CD4-positive, alpha-beta T cell (primary cell): ENCODE results near the gene KCNAB1. TPM values are rescaled to one million over a fixed set of nuclear protein-coding genes. Genes with fewer than 3 reads are reported as not detected.

Experiments used
- ATAC-seq: fragments of 200-7000 bp; cut with Tn5 transposase; one replicate; pipeline ENCODE4 v1.10.0; 2022; ENCODE audit warnings: mild to moderate bottlenecking; ENCODE audit not compliant: poor library complexity
- CTCF ChIA-PET: fragments of 350-600 bp; sonication (Branson Sonifier 250); formaldehyde crosslinking; loops from one replicate; lab custom pipeline; 2021; ENCODE audit warnings: antibody characterized with exemption, inconsistent platforms; lab: Charles Lee
- POLR2A ChIA-PET: fragments of 350-600 bp; sonication (Branson Sonifier 250); formaldehyde crosslinking; loops from one replicate; lab custom pipeline; 2021; ENCODE audit warnings: antibody characterized with exemption, inconsistent platforms; lab: Charles Lee
- DNase-seq, 14 experiments: peaks; one replicate each; pipeline ENCODE4 v3.0.0-alpha.2; 2013 to 2020; ENCODE audit warnings: mixed read lengths in 2 of 14
- H3K27ac ChIP-seq, 2 donors: one replicate each; pipeline versions ENCODE4 v1.5.1 to v1.7.0; 2013; ENCODE audit warnings: low read length in 2 of 2, low read depth in 1 of 2, mild to moderate bottlenecking in 1 of 2
- H3K27me3 ChIP-seq, 2 experiments: 1 replicate in 1 of 2; 2 replicates in 1 of 2; pipeline versions ENCODE4 v1.6.1 to v1.7.0; 2013; ENCODE audit warnings: low read length in 2 of 2, control low read depth in 1 of 2, mild to moderate bottlenecking in 1 of 2, moderate library complexity in 1 of 2; ENCODE audit not compliant: insufficient read depth in 2 of 2, control insufficient read depth in 1 of 2
- H3K36me3 ChIP-seq: one replicate; pipeline ENCODE4 v1.6.1; 2013; ENCODE audit warnings: low read length, control low read depth; ENCODE audit not compliant: insufficient read depth
- H3K4me1 ChIP-seq: one replicate; pipeline ENCODE4 v1.6.1; 2013; ENCODE audit warnings: low read length, control low read depth; ENCODE audit not compliant: insufficient read depth
- H3K4me3 ChIP-seq: one replicate; pipeline ENCODE4 v1.5.1; 2013; ENCODE audit warnings: mild to moderate bottlenecking, low read length, moderate library complexity
- H3K9me3 ChIP-seq, 2 experiments: 1 replicate in 1 of 2; 2 replicates in 1 of 2; pipeline versions ENCODE4 v1.6.1 to v1.7.0; 2013; ENCODE audit warnings: low read length in 2 of 2, mild to moderate bottlenecking in 2 of 2, control low read depth in 1 of 2, moderate library complexity in 1 of 2; ENCODE audit not compliant: control insufficient read depth in 1 of 2, insufficient read depth in 1 of 2
- H3K27ac Mint-ChIP-seq: one replicate; pipeline ENCODE4 v1.8.0; 2020; ENCODE audit warnings: mixed read lengths
- H3K27me3 Mint-ChIP-seq: one replicate; pipeline ENCODE4 v1.8.0; 2021; ENCODE audit warnings: mixed read lengths
- H3K36me3 Mint-ChIP-seq: one replicate; pipeline ENCODE4 v1.8.0; 2021; ENCODE audit warnings: low read depth, mixed read lengths
- H3K4me1 Mint-ChIP-seq: one replicate; pipeline ENCODE4 v1.8.0; 2021; ENCODE audit warnings: low read depth, mixed read lengths
- H3K4me3 Mint-ChIP-seq: one replicate; pipeline ENCODE4 v1.8.0; 2020; ENCODE audit warnings: mild to moderate bottlenecking, mixed read lengths
- H3K9me3 Mint-ChIP-seq: one replicate; pipeline ENCODE4 v1.8.0; 2020; ENCODE audit warnings: mixed read lengths
- intact Hi-C, 2 experiments: fragments of 100-400 bp; cut with DNase I in 1 of 2; cut with micrococcal nuclease in 1 of 2; formaldehyde crosslinking; loops; one replicate each; pipeline versions ENCODE4 v1.15.1 to v1.9.0; 2023 to 2025; cut with DNase I, micrococcal nuclease
- total RNA-seq, 174 experiments: library from RNA in 2 of 174; stranded (reverse) in 2 of 174; gene quantifications; one replicate each; pipeline ENCODE4 v1.2.3 and lab custom pipeline; 2021 to 2026
- TF ChIP-seq, protein P1 (sequence below): fragments of 200-600 bp; IDR thresholded peaks from one replicate; pipeline ENCODE4 v1.8.0; 2022; ENCODE audit warnings: antibody characterized with exemption, mild to moderate bottlenecking

Gene KCNAB1
- total RNA-seq, 2 experiments from 2014 or later, result 0.14 TPM; not detected in 1

- no peaks in the 10 kb centered on the region for H3K4me1 ChIP-seq
- peaks cover 0 to 2% of the 10 kb centered on the region in 2 experiments for H3K27me3 ChIP-seq
- ChIA-PET CTCF (no interaction called here), POLR2A (no interaction called here)
- no peak overlapping the region for H3K4me3 Mint-ChIP-seq
- no peak overlapping the region for H3K27ac Mint-ChIP-seq
- TF ChIP-seq, protein P1, sequence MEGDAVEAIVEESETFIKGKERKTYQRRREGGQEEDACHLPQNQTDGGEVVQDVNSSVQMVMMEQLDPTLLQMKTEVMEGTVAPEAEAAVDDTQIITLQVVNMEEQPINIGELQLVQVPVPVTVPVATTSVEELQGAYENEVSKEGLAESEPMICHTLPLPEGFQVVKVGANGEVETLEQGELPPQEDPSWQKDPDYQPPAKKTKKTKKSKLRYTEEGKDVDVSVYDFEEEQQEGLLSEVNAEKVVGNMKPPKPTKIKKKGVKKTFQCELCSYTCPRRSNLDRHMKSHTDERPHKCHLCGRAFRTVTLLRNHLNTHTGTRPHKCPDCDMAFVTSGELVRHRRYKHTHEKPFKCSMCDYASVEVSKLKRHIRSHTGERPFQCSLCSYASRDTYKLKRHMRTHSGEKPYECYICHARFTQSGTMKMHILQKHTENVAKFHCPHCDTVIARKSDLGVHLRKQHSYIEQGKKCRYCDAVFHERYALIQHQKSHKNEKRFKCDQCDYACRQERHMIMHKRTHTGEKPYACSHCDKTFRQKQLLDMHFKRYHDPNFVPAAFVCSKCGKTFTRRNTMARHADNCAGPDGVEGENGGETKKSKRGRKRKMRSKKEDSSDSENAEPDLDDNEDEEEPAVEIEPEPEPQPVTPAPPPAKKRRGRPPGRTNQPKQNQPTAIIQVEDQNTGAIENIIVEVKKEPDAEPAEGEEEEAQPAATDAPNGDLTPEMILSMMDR, result no peak
- no peak for ATAC-seq
- intact Hi-C loops, result no loop called here
- DNase-seq, result no peak
- H3K4me3 ChIP-seq, result no peak overlapping the region
- H3K36me3 ChIP-seq, result no peaks in the 10 kb centered on the region
- H3K27ac ChIP-seq, result no peak overlapping the region
- no peaks in the 10 kb centered on the region for H3K36me3 Mint-ChIP-seq
- H3K9me3 ChIP-seq, result no peaks in the 10 kb centered on the region
- no peaks in the 10 kb centered on the region for H3K4me1 Mint-ChIP-seq
- peaks cover 23% of the 10 kb centered on the region for H3K27me3 Mint-ChIP-seq
- H3K9me3 Mint-ChIP-seq, result no peaks in the 10 kb centered on the region
Measured at GRCh38 chr3:156434921-156435320, 314.5 kb downstream of the KCNAB1 start.

- no peak overlapping the region for H3K27ac ChIP-seq
- CTCF ChIA-PET, result no interaction called here
- no peak overlapping the region for H3K4me3 Mint-ChIP-seq
- intact Hi-C loops, result no loop called here
- TF ChIP-seq, protein P1, result no peak
- ATAC-seq, result no peak
- H3K27me3 Mint-ChIP-seq, result peaks cover 44% of the 10 kb centered on the region
- POLR2A ChIA-PET, result no interaction called here
- H3K9me3 ChIP-seq, result no peaks in the 10 kb centered on the region
- no peaks in the 10 kb centered on the region for H3K4me1 ChIP-seq
- peaks cover 0 to 4% of the 10 kb centered on the region in 2 experiments for H3K27me3 ChIP-seq
- H3K4me1 Mint-ChIP-seq, result no peaks in the 10 kb centered on the region
- no peaks in the 10 kb centered on the region for H3K36me3 ChIP-seq
- no peak for DNase-seq
- H3K4me3 ChIP-seq, result no peak overlapping the region
- no peaks in the 10 kb centered on the region for H3K9me3 Mint-ChIP-seq
- H3K27ac Mint-ChIP-seq, result no peak overlapping the region
- H3K36me3 Mint-ChIP-seq, result no peaks in the 10 kb centered on the region
Measured at GRCh38 chr3:156443079-156443478, 322.7 kb downstream of the KCNAB1 start.

DNA sequence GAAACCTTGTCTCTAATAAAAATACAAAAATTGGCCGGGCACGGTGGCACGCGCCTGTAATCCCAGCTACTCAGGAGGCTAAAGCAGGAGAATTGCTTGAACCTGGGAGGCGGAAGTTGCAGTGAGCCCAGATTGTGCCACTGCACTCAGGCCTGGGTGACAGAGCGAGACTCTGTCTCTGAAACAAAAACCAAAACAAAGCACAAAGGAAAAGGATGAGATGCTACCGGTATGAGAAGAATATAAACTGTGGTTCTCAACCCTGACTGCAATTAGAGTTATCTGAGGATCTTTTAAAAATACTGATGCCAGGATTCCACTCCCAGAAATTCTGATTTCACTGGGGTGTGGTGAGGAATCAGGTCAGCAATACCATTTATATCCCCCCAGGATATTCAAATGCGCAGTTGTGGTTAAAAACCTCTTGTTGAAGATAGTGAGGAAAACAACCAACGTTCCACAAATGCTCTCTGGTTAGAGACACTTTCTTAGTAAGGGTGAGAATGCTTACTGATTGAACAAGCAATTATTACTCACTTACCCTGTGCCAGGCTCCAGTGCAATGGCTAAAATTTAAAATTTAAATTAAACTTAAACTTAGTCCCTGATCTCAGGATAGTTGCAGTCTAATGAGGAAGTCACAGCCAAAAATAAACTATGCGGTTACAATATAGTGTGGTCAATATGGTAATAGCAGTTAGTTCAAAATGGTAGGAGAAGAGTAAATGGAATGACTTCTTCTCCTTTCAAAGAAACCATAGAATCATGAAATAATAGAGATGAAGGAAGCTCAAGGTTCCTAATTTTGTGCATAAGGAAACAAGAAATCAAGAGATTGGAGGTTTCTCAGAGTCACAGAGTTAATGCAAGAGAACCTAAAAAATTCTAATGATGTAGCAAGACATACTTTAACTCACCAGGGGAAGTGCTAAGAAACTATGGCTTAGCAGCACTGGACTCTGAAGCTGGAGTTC lies 325.0 kb downstream of the KCNAB1 start:
- Histone ChIP-seq H3K4me3 (no peak overlapping the region), H3K4me1 (no peaks in the 10 kb centered on the region), H3K36me3 (no peaks in the 10 kb centered on the region), H3K27ac (no peak overlapping the region), H3K27me3 (peaks cover 2 to 4% of the 10 kb centered on the region in 2 experiments), H3K9me3 (no peaks in the 10 kb centered on the region)
- Mint-ChIP-seq H3K27me3 (peaks cover 28% of the 10 kb centered on the region), H3K9me3 (no peaks in the 10 kb centered on the region), H3K27ac (no peak overlapping the region), H3K4me1 (no peaks in the 10 kb centered on the region), H3K4me3 (no peak overlapping the region), H3K36me3 (no peaks in the 10 kb centered on the region)
- no peak for ATAC-seq
- TF ChIP-seq, protein P1, result no peak
- ChIA-PET POLR2A (no interaction called here), CTCF (no interaction called here)
- intact Hi-C loops, result no loop called here
- DNase-seq, result no peak
